SK-N-SH treated with all-trans-retinoic acid at 6 μM for 48 hours (cell line): ENCODE results near the gene HDAC4.

Experiments
- ARNTL ChIP-seq: fragments of 450-650 bp; formaldehyde crosslinking; IDR thresholded peaks from 2 replicates; pipeline ENCODE4 v1.5.0; 2020; ENCODE audit warnings: low read depth, mild to moderate bottlenecking, moderate library complexity, borderline replicate concordance
- CSDC2 ChIP-seq: fragments of 250-450 bp; sonication (Bioruptor Pico); IDR thresholded peaks from 2 replicates; pipeline ENCODE4 v1.5.0; 2020; ENCODE audit warnings: mild to moderate bottlenecking, moderate library complexity
- ESRRG ChIP-seq: fragments of 250-450 bp; sonication (Bioruptor Pico); IDR thresholded peaks from 2 replicates; pipeline ENCODE4 v1.6.1; 2021; ENCODE audit warnings: mild to moderate bottlenecking
- GLIS3 ChIP-seq: fragments of 250-450 bp; sonication (Bioruptor Pico); IDR thresholded peaks from 2 replicates; pipeline ENCODE4 v1.5.0; 2020; ENCODE audit warnings: mild to moderate bottlenecking, moderate library complexity
- ISL1 ChIP-seq: fragments of 250-450 bp; sonication (Bioruptor Pico); IDR thresholded peaks from 2 replicates; pipeline ENCODE4 v2.1.2; 2022; ENCODE audit warnings: mild to moderate bottlenecking, moderate library complexity
- OSR1 ChIP-seq: fragments of 250-450 bp; sonication (Bioruptor Pico); IDR thresholded peaks from 2 replicates; pipeline ENCODE4 v1.8.0; 2022; ENCODE audit warnings: moderate library complexity, mild to moderate bottlenecking, inconsistent platforms
- RARB ChIP-seq: fragments of 250-450 bp; sonication (Bioruptor Pico); IDR thresholded peaks from 2 replicates; pipeline ENCODE4 v1.8.0; 2021; ENCODE audit warnings: mild to moderate bottlenecking, moderate library complexity
- SNAI2 ChIP-seq: fragments of 250-450 bp; sonication (Bioruptor Pico); IDR thresholded peaks from 2 replicates; pipeline ENCODE4 v1.5.0; 2020; ENCODE audit warnings: mild to moderate bottlenecking, moderate library complexity
- ZFP3 ChIP-seq: fragments of 250-450 bp; sonication (Bioruptor Pico); IDR thresholded peaks from 2 replicates; pipeline ENCODE4 v1.5.0; 2020; ENCODE audit warnings: mild to moderate bottlenecking, moderate library complexity
- ZFP30 ChIP-seq: fragments of 450-650 bp; formaldehyde crosslinking; IDR thresholded peaks from 2 replicates; pipeline ENCODE4 v1.5.0; 2022; ENCODE audit warnings: mild to moderate bottlenecking, moderate library complexity
- ZNF565 ChIP-seq: fragments of 450-650 bp; formaldehyde crosslinking; conservative IDR thresholded peaks from 2 replicates; pipeline ENCODE4 v1.5.0; 2020; ENCODE audit warnings: low read depth, mild to moderate bottlenecking, moderate library complexity
- TF ChIP-seq, protein P1 (sequence below): fragments of 250-450 bp; sonication (Bioruptor Pico); IDR thresholded peaks from 2 replicates; pipeline ENCODE4 v1.8.0; 2020; ENCODE audit warnings: mild to moderate bottlenecking, moderate library complexity, borderline replicate concordance
- TF ChIP-seq, protein P2 (sequence below): fragments of 250-450 bp; sonication (Bioruptor Pico); IDR thresholded peaks from 2 replicates; pipeline ENCODE4 v1.8.0; 2021; ENCODE audit warnings: low read depth, mild to moderate bottlenecking, moderate library complexity, borderline replicate concordance
- TF ChIP-seq, protein P3 (sequence below): fragments of 250-450 bp; sonication (Bioruptor Pico); IDR thresholded peaks from 2 replicates; pipeline ENCODE4 v1.5.1; 2020; ENCODE audit warnings: low read depth, mild to moderate bottlenecking, moderate library complexity

DNA sequence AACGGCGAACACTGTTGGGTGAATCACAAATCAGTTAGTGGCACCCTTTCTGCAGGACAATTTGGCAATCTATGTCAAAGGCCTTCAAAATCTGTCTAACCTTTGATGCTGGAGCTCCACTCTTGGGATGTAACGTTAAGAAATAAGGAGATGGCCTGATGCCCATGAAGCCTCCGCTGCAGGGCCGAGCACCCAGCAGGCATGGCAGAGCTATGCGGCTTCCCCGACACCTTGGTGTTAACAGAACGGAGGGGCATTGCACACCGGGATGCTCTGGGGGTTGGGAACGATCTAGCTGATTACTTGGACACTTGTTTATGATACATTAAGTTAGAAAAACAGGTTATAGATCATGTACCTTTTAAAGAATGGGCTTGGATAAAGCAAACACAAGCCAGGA lies 265.3 kb downstream of the HDAC4 start:
- no peak for TF ChIP-seq RARB (CRISPR knock-in tag)
- TF ChIP-seq ARNTL (CRISPR knock-in tag): no peak
- TF ChIP-seq, protein P1, sequence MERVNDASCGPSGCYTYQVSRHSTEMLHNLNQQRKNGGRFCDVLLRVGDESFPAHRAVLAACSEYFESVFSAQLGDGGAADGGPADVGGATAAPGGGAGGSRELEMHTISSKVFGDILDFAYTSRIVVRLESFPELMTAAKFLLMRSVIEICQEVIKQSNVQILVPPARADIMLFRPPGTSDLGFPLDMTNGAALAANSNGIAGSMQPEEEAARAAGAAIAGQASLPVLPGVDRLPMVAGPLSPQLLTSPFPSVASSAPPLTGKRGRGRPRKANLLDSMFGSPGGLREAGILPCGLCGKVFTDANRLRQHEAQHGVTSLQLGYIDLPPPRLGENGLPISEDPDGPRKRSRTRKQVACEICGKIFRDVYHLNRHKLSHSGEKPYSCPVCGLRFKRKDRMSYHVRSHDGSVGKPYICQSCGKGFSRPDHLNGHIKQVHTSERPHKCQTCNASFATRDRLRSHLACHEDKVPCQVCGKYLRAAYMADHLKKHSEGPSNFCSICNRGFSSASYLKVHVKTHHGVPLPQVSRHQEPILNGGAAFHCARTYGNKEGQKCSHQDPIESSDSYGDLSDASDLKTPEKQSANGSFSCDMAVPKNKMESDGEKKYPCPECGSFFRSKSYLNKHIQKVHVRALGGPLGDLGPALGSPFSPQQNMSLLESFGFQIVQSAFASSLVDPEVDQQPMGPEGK: no peak
- no peak for TF ChIP-seq ESRRG (CRISPR knock-in tag)
- no peak for TF ChIP-seq OSR1 (CRISPR knock-in tag)
- TF ChIP-seq, protein P2, sequence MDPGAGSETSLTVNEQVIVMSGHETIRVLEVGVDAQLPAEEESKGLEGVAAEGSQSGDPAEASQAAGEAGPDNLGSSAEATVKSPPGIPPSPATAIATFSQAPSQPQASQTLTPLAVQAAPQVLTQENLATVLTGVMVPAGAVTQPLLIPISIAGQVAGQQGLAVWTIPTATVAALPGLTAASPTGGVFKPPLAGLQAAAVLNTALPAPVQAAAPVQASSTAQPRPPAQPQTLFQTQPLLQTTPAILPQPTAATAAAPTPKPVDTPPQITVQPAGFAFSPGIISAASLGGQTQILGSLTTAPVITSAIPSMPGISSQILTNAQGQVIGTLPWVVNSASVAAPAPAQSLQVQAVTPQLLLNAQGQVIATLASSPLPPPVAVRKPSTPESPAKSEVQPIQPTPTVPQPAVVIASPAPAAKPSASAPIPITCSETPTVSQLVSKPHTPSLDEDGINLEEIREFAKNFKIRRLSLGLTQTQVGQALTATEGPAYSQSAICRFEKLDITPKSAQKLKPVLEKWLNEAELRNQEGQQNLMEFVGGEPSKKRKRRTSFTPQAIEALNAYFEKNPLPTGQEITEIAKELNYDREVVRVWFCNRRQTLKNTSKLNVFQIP (CRISPR knock-in tag): no peak
- no peak for TF ChIP-seq CSDC2
- TF ChIP-seq SNAI2: no peak
- TF ChIP-seq ZNF565: no peak
- TF ChIP-seq GLIS3 (CRISPR knock-in tag): no peak
- TF ChIP-seq, protein P3, sequence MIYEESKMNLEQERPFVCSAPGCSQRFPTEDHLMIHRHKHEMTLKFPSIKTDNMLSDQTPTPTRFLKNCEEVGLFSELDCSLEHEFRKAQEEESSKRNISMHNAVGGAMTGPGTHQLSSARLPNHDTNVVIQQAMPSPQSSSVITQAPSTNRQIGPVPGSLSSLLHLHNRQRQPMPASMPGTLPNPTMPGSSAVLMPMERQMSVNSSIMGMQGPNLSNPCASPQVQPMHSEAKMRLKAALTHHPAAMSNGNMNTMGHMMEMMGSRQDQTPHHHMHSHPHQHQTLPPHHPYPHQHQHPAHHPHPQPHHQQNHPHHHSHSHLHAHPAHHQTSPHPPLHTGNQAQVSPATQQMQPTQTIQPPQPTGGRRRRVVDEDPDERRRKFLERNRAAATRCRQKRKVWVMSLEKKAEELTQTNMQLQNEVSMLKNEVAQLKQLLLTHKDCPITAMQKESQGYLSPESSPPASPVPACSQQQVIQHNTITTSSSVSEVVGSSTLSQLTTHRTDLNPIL: no peak
- TF ChIP-seq ISL1 (CRISPR knock-in tag): no peak
- no peak for TF ChIP-seq ZFP3 (CRISPR knock-in tag)
- no peak for TF ChIP-seq ZFP30 (CRISPR knock-in tag)
